Right cardiac atrium (tissue), 5 donors: ENCODE measurements around the gene SENP2. TPM values are rescaled to one million over a fixed set of nuclear protein-coding genes. Genes with fewer than 3 reads are reported as not detected.

Experiments used
- ATAC-seq, 2 donors: fragments of 200-7000 bp; cut with Tn5 transposase; one replicate each; pipeline versions ENCODE4 v1.8.0 to v1.9.1; 2020; ENCODE audit warnings: moderate library complexity in 2 of 2, mild to moderate bottlenecking in 1 of 2
- DNase-seq, 3 donors: peaks; one replicate each; pipeline ENCODE4 v3.0.0-alpha.2; 2020
- H3K27ac ChIP-seq: one replicate; pipeline ENCODE4 v1.5.1; 2013; ENCODE audit warnings: mild to moderate bottlenecking, low read length, control low read depth, moderate library complexity
- H3K27me3 ChIP-seq: one replicate; pipeline ENCODE4 v1.6.1; 2013; ENCODE audit not compliant: control insufficient read depth, insufficient read depth
- H3K4me1 ChIP-seq: one replicate; pipeline ENCODE4 v1.6.1; 2013; ENCODE audit warnings: low read length; ENCODE audit not compliant: control insufficient read depth, insufficient read depth
- H3K4me3 ChIP-seq: one replicate; pipeline ENCODE4 v1.5.1; 2013; ENCODE audit warnings: low read length, control low read depth
- H3K9me3 ChIP-seq: one replicate; pipeline ENCODE4 v1.6.1; 2013; ENCODE audit warnings: low read length; ENCODE audit not compliant: control insufficient read depth
- WGBS: extraction: QIAGEN DNeasy Blood & Tissue Kit; methylation state at CpG from one replicate; pipeline ENCODE4 v1.1.7; 2013; 5-methylcytosine and 5-hydroxymethylcytosine counted together
- intact Hi-C, 4 donors: fragments of 100-400 bp; cut with DNase I; formaldehyde crosslinking; loops; one replicate each; pipeline versions ENCODE4 v1.11.0 to v1.14.0; 2022 to 2023
- polyA plus RNA-seq: library from polyadenylated mRNA; stranded (reverse); fragments of 200-250 nt; gene quantifications from one replicate; pipeline ENCODE4 v1.2.3, GENCODE V29; 2013
- total RNA-seq, 4 donors: library from RNA; stranded (reverse); fragmentation: NEBNext Ultra II Directional; extraction: Animal tissue kit (Norgen Biotek cat#: 25700); gene quantifications; one replicate each; pipeline ENCODE4 v1.2.1, GENCODE V29; 2021
- donor health status: healthy with polysubstance abuse.
- donor health status: DM: no; HTN: yes; CAD: no.
- donor health status: DM: no; HTN: no; CAD: no.
- donor health status: DM: no; HTN: yes; CAD: no; lungs with severe emphysema.
- donor health status: DM: yes; HTN: yes; CAD: no.

The SENP2 gene
- total and polyA plus RNA-seq, 5 donors: 9.2 to 30.1 (median 27.9) TPM

DNA sequence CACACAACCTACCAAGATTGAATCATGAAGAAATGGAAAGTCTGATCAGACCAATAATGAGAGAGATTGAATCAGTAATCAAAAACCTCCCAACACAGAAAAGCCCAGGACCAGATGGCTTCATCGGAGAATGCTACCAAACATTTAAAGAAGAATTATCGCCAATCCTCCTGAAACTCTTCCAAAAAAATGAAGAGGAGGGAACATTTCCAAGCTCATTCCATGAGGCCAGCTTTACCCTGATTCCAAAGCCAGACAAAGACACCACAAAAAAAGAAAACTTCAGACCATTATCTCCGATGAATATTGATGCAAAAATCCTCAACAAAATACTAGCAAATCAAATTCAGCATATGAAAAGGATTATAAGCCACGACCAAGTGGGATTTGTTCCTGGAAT is 94.1 kb downstream of the SENP2 start:
- Histone ChIP-seq H3K4me1 (no peaks in the 10 kb centered on the region), H3K4me3 (no peak overlapping the region), H3K9me3 (no peaks in the 10 kb centered on the region), H3K27me3 (no peaks in the 10 kb centered on the region), H3K27ac (no peak overlapping the region)
- WGBS: 66% methylated on average over 4 of the region's 4 CpGs
- no peak for ATAC-seq
- intact Hi-C loops: no loop called here
- DNase-seq: no peak

Other genes with a start within 250 kb of the SENP2 start
- gene MAP3K13, start 223.2 kb upstream of the SENP2 start, total RNA-seq: 10 to 100 TPM; 10.8 to 18.5 (median 12.5) TPM
- gene MAP3K13, start 223.2 kb upstream of the SENP2 start, polyA plus RNA-seq: 11.5 TPM
- 10 to 100 TPM; 10.9 to 11.8 (median 11.6) TPM for gene TMEM41A, start 87.3 kb upstream of the SENP2 start, total RNA-seq
- 8.5 TPM for gene TMEM41A, start 87.3 kb upstream of the SENP2 start, polyA plus RNA-seq
- under 1 TPM; 0.14 to 0.62 (median 0.31) TPM for gene LIPH, start 33.7 kb upstream of the SENP2 start, total RNA-seq
- 0.07 TPM for gene LIPH, start 33.7 kb upstream of the SENP2 start, polyA plus RNA-seq
- gene IGF2BP2, start 238.7 kb downstream of the SENP2 start, total RNA-seq: 10 to 100 TPM; 14.3 to 18.0 (median 15.7) TPM
- 7.7 TPM for gene IGF2BP2, start 238.7 kb downstream of the SENP2 start, polyA plus RNA-seq